ENCODE results near the gene XRCC3.

DNA sequence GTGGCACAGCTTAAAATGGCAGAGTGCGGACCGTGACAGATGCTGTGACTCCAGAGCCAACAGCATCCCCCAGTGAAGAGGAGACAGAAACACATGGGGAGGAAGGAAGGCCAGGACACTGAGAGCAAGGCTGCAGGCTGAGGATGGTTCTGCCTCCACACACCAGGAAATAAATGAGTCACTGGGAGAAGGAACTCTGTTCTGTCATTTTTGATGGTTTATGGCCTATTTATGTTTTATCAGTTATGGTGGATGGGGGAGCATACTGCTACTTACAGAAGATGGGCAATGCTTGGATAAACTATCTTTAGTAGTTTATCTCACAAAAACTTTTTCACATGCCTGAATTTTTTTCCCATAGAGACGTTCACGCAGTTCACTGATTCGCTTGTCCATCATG, 34.2 kb upstream of the XRCC3 start:
- TF ChIP-seq POLR2A (IDR thresholded peaks at IDR 0.05): no peak
- TF ChIP-seq, protein P1, sequence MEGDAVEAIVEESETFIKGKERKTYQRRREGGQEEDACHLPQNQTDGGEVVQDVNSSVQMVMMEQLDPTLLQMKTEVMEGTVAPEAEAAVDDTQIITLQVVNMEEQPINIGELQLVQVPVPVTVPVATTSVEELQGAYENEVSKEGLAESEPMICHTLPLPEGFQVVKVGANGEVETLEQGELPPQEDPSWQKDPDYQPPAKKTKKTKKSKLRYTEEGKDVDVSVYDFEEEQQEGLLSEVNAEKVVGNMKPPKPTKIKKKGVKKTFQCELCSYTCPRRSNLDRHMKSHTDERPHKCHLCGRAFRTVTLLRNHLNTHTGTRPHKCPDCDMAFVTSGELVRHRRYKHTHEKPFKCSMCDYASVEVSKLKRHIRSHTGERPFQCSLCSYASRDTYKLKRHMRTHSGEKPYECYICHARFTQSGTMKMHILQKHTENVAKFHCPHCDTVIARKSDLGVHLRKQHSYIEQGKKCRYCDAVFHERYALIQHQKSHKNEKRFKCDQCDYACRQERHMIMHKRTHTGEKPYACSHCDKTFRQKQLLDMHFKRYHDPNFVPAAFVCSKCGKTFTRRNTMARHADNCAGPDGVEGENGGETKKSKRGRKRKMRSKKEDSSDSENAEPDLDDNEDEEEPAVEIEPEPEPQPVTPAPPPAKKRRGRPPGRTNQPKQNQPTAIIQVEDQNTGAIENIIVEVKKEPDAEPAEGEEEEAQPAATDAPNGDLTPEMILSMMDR (IDR thresholded peaks at IDR 0.05): no peak
